GM12873 (cell line): ENCODE data around the gene GRM3.

Source experiments
- CTCF ChIP-seq: IDR thresholded peaks from 2 replicates; pipeline ENCODE4 v1.5.1; 2012; ENCODE audit warnings: low read depth, mild to moderate bottlenecking, moderate library complexity, low read length, control low read depth; ENCODE audit not compliant: insufficient read depth; ENCODE audit errors: missing control alignments

The GRM3 gene

DNA sequence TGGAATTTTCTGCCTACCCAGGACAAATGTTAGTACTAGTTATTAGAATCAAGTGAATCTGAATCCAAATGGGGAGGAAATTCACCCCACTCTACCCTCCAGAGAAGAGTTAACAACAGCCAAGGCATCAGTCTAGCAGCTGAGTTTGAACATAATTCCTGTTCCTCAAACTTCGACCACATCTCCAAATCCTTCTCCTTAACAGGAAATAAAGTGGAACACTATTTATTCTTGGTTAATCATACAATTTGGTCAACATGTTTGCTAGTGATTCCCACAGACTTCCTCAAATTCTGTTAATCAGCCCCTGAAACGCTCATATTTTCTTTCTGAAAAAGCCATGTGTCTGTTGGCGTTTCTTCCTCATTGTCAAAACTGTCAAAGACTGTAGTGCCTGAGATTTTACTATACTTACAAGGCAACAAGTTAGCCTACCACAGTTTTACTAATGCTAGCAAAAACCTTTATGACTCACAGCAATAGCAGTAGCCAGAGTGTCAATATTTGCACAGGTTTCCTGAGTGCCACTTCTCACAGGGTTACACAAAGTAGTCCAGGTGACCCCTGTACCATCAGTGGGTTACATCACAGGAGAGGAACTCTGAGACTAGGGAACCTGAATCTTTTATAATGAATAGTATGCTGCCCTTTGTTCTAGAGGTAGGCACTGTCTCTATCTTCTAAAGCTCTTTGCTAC is 202.9 kb downstream of the GRM3 start:
- TF ChIP-seq CTCF = no peak

DNA sequence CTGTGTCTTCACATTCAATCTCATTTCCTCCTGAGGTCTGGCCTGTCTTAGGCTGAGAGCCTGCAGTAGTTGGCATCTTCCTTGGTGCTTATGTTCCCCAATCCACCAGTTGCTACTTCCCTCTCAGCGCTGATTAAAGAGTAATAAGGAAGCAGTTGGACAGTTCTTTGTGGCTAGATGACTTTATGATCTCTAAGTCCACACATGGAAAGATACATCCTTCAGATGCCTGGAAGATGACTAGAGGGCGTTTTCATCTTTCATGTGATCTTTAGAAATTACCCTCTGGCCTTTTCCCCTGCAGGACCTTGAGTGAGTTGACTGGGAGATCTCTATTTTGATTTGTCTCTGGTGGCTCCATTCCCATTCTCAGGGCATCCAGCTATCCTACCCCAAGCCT is 204.5 kb downstream of the GRM3 start:
- no peak for TF ChIP-seq CTCF

GRCh38 chr7:86851566-86851965 is 207.9 kb downstream of the GRM3 start:
- TF ChIP-seq CTCF = no peak

GRCh38 chr7:86863452-86863851 is 219.7 kb downstream of the GRM3 start:
- no peak for TF ChIP-seq CTCF

GRCh38 chr7:86867163-86867762 is 223.6 kb downstream of the GRM3 start:
- TF ChIP-seq CTCF = no peak

DNA sequence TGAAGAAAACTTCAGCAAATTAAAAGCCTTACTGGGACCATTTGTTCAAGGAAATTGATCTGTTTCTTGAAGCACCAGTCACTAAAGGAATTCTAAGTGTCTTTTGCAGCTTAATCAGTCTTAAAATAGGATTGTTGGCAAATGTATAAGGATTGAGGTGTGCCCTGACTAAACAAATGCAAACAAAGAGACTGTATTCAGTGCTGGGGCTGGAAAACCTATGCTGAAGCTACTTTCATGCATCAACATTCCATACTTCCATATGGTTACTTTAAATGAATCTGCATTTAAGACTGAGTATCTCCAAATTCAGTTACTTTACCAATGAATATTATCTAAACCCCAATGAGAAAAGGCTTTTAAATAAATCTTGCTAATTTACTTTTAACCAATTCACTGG is 232.4 kb downstream of the GRM3 start:
- no peak for TF ChIP-seq CTCF

GRCh38 chr7:86884152-86884551 is 240.4 kb downstream of the GRM3 start:
- TF ChIP-seq CTCF = no peak
